Measurements from ENCODE around the gene PGBD1.

- TF ChIP-seq HNF4A (conservative IDR thresholded peaks at IDR 0.05) (no peak), CTCF (IDR thresholded peaks at IDR 0.05; ENCODE audit: low read depth, low read length, missing input control) (no peak), REST (IDR thresholded peaks at IDR 0.05) (no peak), MAX (IDR thresholded peaks at IDR 0.05) (no peak), FOXA1 (IDR thresholded peaks at IDR 0.05) (no peak), GABPA (IDR thresholded peaks at IDR 0.05 in 1 of 2, conservative IDR thresholded peaks at IDR 0.05 in 1 of 2) (no peak), RAD21 (IDR thresholded peaks at IDR 0.05) (peak in 1 of 2 donors; percentile 55), YY1 (IDR thresholded peaks at IDR 0.05) (no peak), ATF3 (IDR thresholded peaks at IDR 0.05) (no peak), JUND (IDR thresholded peaks at IDR 0.05) (no peak), TAF1 (conservative IDR thresholded peaks at IDR 0.05) (no peak)
Measured at GRCh38 chr6:28281288-28282064, at the start of gene PGBD1.
